Astrocyte (in vitro differentiated cells and primary cell): ENCODE results near the gene KNSTRN. TPM values are rescaled to one million over a fixed set of nuclear protein-coding genes. Genes with fewer than 3 reads are reported as not detected.

Experiments
- DNase-seq: peaks from one replicate; pipeline ENCODE4 v3.0.0-alpha.2; 2010; ENCODE audit warnings: low read depth
- FAIRE-seq: peaks from 2 replicates; lab custom pipeline; 2011; peaks lifted over from hg19 to GRCh38; lab: Jason Lieb, UNC
- H2AFZ ChIP-seq: 2 replicates; pipeline ENCODE4 v1.6.0; 2012; ENCODE audit warnings: low read depth, low read length, inconsistent platforms
- H3K27ac ChIP-seq: 2 replicates; pipeline ENCODE4 v1.5.1; 2011; ENCODE audit warnings: low read depth, low read length, inconsistent platforms
- H3K27me3 ChIP-seq: 2 replicates; pipeline ENCODE4 v1.6.0; 2011; ENCODE audit warnings: low read length, inconsistent platforms; ENCODE audit not compliant: insufficient read depth
- H3K36me3 ChIP-seq: 2 replicates; pipeline ENCODE4 v1.5.1; 2011; ENCODE audit warnings: low read length, inconsistent platforms; ENCODE audit not compliant: insufficient read depth
- H3K4me1 ChIP-seq: 2 replicates; pipeline ENCODE4 v1.5.1; 2011; ENCODE audit warnings: low read length, inconsistent platforms; ENCODE audit not compliant: insufficient read depth
- H3K4me2 ChIP-seq: 2 replicates; pipeline ENCODE4 v1.6.0; 2012; ENCODE audit warnings: low read length, inconsistent platforms
- H3K4me3 ChIP-seq: 2 replicates; pipeline ENCODE4 v1.5.1; 2011; ENCODE audit warnings: low read depth, mild to moderate bottlenecking, low read length, inconsistent platforms; ENCODE audit not compliant: insufficient read depth
- H3K79me2 ChIP-seq: 2 replicates; pipeline ENCODE4 v1.6.0; 2012; ENCODE audit warnings: mild to moderate bottlenecking, low read length, inconsistent platforms; ENCODE audit not compliant: insufficient read depth
- H3K9ac ChIP-seq: 2 replicates; pipeline ENCODE4 v1.6.0; 2012; ENCODE audit warnings: mild to moderate bottlenecking, low read length, inconsistent platforms
- H3K9me3 ChIP-seq: 2 replicates; pipeline ENCODE4 v1.5.1; 2012; ENCODE audit warnings: low read depth, mild to moderate bottlenecking, low read length, inconsistent platforms; ENCODE audit not compliant: insufficient read depth
- H4K20me1 ChIP-seq: 2 replicates; pipeline ENCODE4 v1.6.0; 2012; ENCODE audit warnings: low read length, inconsistent platforms; ENCODE audit not compliant: insufficient read depth
- H3K27ac Mint-ChIP-seq: one replicate; pipeline ENCODE4 v1.8.0; 2021; ENCODE audit warnings: mild to moderate bottlenecking, mixed read lengths; ENCODE audit not compliant: unreplicated experiment
- H3K27me3 Mint-ChIP-seq: one replicate; pipeline ENCODE4 v1.8.0; 2021; ENCODE audit warnings: low read depth, mixed read lengths; ENCODE audit not compliant: unreplicated experiment
- H3K36me3 Mint-ChIP-seq: one replicate; pipeline ENCODE4 v1.8.0; 2021; ENCODE audit warnings: low read depth, mixed read lengths; ENCODE audit not compliant: unreplicated experiment
- H3K4me1 Mint-ChIP-seq: one replicate; pipeline ENCODE4 v1.8.0; 2021; ENCODE audit warnings: low read depth, mixed read lengths; ENCODE audit not compliant: unreplicated experiment
- H3K4me3 Mint-ChIP-seq: one replicate; pipeline ENCODE4 v1.8.0; 2021; ENCODE audit warnings: mild to moderate bottlenecking, moderate library complexity, mixed read lengths; ENCODE audit not compliant: unreplicated experiment
- H3K9me3 Mint-ChIP-seq: one replicate; pipeline ENCODE4 v1.8.0; 2021; ENCODE audit warnings: mild to moderate bottlenecking, mixed read lengths; ENCODE audit not compliant: unreplicated experiment
- EZH2 ChIP-seq: IDR thresholded peaks from 2 replicates; pipeline ENCODE4 v1.6.1; 2012; ENCODE audit warnings: mild to moderate bottlenecking, low read length, inconsistent platforms; ENCODE audit not compliant: insufficient read depth
- total RNA-seq: library from RNA; stranded (reverse); gene quantifications from 2 replicates; pipeline ENCODE4 v1.2.1, GENCODE V29; 2021
- TF ChIP-seq, protein P1 (sequence below): IDR thresholded peaks from 2 replicates; pipeline ENCODE4 v1.5.1; 2011; ENCODE audit warnings: low read depth, mild to moderate bottlenecking, inconsistent platforms, low read length, moderate library complexity; ENCODE audit not compliant: insufficient read depth

The KNSTRN gene
- total RNA-seq, 1 donor from 2014 or later, result 37.8 TPM

DNA sequence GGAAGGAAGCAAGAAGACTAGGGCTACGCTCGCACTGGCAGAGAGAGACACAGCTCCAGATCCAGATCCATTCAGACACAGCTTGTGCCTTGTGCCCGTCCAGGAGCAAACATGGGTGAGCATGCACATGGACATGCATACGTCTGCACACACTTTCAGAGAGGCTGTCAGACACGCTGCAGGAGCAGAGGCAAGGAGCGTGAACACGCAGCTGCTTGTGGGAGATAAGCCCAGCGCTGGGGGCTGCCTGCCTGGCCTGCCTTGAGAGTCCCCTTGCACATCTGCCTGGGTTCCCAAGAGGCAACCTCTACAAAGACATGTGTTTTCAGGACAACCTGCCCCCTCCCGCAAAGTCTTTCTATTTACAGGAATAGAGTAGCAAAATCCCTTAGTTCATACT lies 44.7 kb downstream of the KNSTRN start:
- FAIRE-seq (no peak), DNase-seq (no peak)
- H3K27me3 ChIP-seq, result peaks cover 14% of the 10 kb centered on the region
- H3K4me1 Mint-ChIP-seq, result peaks cover 6% of the 10 kb centered on the region
- no peaks in the 10 kb centered on the region for H3K9me3 ChIP-seq
- no peak overlapping the region for H3K27ac ChIP-seq
- no peak overlapping the region for H3K4me2 ChIP-seq
- no peak overlapping the region for H3K4me3 ChIP-seq
- TF ChIP-seq, protein P1, sequence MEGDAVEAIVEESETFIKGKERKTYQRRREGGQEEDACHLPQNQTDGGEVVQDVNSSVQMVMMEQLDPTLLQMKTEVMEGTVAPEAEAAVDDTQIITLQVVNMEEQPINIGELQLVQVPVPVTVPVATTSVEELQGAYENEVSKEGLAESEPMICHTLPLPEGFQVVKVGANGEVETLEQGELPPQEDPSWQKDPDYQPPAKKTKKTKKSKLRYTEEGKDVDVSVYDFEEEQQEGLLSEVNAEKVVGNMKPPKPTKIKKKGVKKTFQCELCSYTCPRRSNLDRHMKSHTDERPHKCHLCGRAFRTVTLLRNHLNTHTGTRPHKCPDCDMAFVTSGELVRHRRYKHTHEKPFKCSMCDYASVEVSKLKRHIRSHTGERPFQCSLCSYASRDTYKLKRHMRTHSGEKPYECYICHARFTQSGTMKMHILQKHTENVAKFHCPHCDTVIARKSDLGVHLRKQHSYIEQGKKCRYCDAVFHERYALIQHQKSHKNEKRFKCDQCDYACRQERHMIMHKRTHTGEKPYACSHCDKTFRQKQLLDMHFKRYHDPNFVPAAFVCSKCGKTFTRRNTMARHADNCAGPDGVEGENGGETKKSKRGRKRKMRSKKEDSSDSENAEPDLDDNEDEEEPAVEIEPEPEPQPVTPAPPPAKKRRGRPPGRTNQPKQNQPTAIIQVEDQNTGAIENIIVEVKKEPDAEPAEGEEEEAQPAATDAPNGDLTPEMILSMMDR, result no peak
- no peaks in the 10 kb centered on the region for H3K9me3 Mint-ChIP-seq
- H2AFZ ChIP-seq, result no peak overlapping the region
- peaks cover 21% of the 10 kb centered on the region for H3K27me3 Mint-ChIP-seq
- no peak overlapping the region for H3K4me3 Mint-ChIP-seq
- H3K36me3 ChIP-seq, result no peaks in the 10 kb centered on the region
- H3K9ac ChIP-seq, result no peak overlapping the region
- no peaks in the 10 kb centered on the region for H3K79me2 ChIP-seq
- H3K4me1 ChIP-seq, result no peaks in the 10 kb centered on the region
- no peak overlapping the region for H3K27ac Mint-ChIP-seq
- peaks cover 2% of the 10 kb centered on the region for H3K36me3 Mint-ChIP-seq
- H4K20me1 ChIP-seq, result no peaks in the 10 kb centered on the region

DNA sequence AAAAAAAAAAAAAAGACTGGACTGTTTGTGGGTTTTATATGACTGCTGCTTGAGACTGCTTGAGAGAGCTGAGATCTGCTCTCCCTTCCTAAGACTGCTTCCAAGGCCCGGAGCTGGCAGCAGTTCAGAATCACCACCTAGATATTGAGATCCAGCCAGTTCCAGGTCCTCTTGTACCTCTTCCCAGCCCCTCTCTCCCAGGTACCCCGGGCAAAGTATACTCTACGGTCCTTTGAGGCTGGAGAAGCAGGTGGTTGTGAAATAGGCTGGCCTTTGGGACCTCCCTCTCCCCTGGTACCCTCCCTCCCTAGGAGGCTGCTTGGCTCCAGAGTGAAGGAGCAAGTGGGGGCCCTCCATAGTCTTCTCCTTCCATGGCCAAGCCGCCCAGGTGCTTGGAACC lies 45.7 kb downstream of the KNSTRN start:
- H3K9ac ChIP-seq, result no peak overlapping the region
- H3K4me1 ChIP-seq, result no peaks in the 10 kb centered on the region
- no peak for FAIRE-seq
- no peak overlapping the region for H3K27ac ChIP-seq
- H3K27ac Mint-ChIP-seq, result no peak overlapping the region
- H3K9me3 Mint-ChIP-seq, result no peaks in the 10 kb centered on the region
- no peaks in the 10 kb centered on the region for H4K20me1 ChIP-seq
- H3K9me3 ChIP-seq, result no peaks in the 10 kb centered on the region
- H3K27me3 ChIP-seq, result peaks cover 18% of the 10 kb centered on the region
- peaks cover 28% of the 10 kb centered on the region for H3K27me3 Mint-ChIP-seq
- H3K4me2 ChIP-seq, result no peak overlapping the region
- H2AFZ ChIP-seq, result no peak overlapping the region
- peaks cover 6% of the 10 kb centered on the region for H3K4me1 Mint-ChIP-seq
- H3K4me3 Mint-ChIP-seq, result no peak overlapping the region
- DNase-seq, result no peak
- H3K4me3 ChIP-seq, result no peak overlapping the region
- peaks cover 2% of the 10 kb centered on the region for H3K36me3 Mint-ChIP-seq
- TF ChIP-seq, protein P1, result no peak
- TF ChIP-seq EZH2, result no peak
- no peaks in the 10 kb centered on the region for H3K79me2 ChIP-seq
- H3K36me3 ChIP-seq, result no peaks in the 10 kb centered on the region

DNA sequence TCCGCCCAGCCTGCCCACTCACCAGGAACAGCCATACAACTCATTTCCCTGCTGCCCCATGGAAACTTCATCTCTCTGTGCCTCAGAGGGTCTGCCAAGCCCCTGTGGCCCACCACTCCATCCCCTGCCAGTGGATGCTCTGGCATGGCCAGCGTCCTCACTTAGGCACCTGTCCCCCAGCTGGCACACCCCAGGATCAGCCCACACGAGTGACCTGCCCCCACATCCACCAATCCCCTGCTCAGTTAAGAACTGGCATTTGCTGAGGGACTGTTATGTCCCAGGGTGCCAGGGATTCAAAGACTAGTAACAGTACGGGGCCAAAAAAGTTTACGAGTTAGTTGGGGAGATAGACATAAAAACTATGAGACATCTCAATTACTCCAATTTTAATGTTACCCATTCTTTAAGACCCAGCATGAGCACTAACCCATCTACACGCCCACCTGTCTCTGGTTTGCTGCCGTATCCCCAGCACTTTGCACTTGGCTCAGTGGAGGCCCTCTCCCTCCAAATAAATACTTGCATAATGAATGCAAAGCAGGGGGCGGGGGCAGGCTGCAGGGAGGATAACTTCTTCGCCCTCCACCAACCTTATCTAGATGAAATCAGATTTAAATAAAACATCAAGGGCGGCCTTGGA lies 46.7 kb downstream of the KNSTRN start:
- DNase-seq, result no peak
- no peaks in the 10 kb centered on the region for H3K9me3 ChIP-seq
- H2AFZ ChIP-seq, result no peak overlapping the region
- TF ChIP-seq, protein P1, result no peak
- no peak for TF ChIP-seq EZH2
- H3K36me3 ChIP-seq, result no peaks in the 10 kb centered on the region
- no peak overlapping the region for H3K4me3 ChIP-seq
- peaks cover 28% of the 10 kb centered on the region for H3K27me3 ChIP-seq
- no peak overlapping the region for H3K27ac ChIP-seq
- Mint-ChIP-seq H3K27ac (no peak overlapping the region), H3K27me3 (peaks cover 35% of the 10 kb centered on the region), H3K4me3 (no peak overlapping the region), H3K4me1 (peaks cover 6% of the 10 kb centered on the region), H3K36me3 (peaks cover 2% of the 10 kb centered on the region), H3K9me3 (no peaks in the 10 kb centered on the region)
- no peak for FAIRE-seq
- H4K20me1 ChIP-seq, result no peaks in the 10 kb centered on the region
- no peak overlapping the region for H3K4me2 ChIP-seq
- H3K9ac ChIP-seq, result no peak overlapping the region
- no peaks in the 10 kb centered on the region for H3K4me1 ChIP-seq
- H3K79me2 ChIP-seq, result no peaks in the 10 kb centered on the region
